ENCODE measurements around the gene TGFB1. TPM values are rescaled to one million over a fixed set of nuclear protein-coding genes. Genes with fewer than 3 reads are reported as not detected.

The TGFB1 gene
- polyA plus RNA-seq, 1 donor from 2014 or later, result not detected

DNA sequence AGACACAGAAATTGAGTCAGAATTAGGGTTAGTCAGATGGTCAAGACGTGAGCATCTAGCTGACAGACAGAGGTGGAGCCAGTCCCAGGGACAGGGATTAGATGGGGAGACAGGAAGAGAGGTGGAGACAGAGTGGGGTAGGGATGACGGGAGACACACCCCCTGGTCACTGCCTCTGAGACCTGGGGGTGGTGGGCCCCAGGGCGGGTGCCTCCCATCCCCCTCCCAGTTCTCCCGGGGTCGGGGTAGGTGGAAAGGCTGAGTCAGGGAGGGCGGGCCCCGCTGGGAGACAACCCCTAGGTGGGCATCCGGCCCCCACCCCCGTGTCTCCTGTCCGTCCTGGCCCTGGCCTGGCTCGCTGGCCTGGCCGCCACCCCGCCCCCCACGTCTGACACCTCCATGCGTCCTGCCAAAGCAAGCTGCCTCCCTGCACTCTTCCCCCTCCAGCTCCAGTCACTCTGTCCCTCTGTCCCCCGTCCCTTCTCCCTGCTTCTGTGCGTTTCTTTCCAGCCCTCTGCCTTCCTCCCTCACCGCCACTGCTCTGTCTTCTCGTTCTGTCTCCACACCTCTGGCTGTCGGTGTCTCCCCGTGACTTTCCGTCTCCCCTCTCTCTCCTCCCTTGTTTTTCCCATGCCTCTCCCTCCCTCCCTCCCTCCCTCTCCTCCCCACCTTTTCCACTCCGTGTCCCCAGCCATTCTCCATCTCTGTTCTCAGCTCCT is 28.6 kb downstream of the TGFB1 start:
- H3K4me3 ChIP-seq (ENCODE audit: low read length), result peak overlapping the region; percentile 59
- no peaks in the 10 kb centered on the region for H3K9me3 ChIP-seq (ENCODE audit: low read length)
- H3F3A ChIP-seq (ENCODE audit: insufficient read depth, low read length, poor library complexity, severe bottlenecking), result no peaks in the 10 kb centered on the region
- H3K36me3 ChIP-seq (ENCODE audit: insufficient read depth, low read length), result no peaks in the 10 kb centered on the region
- H3K4me2 ChIP-seq (ENCODE audit: low read length), result peak overlapping the region; percentile 25
- TF ChIP-seq TAF1 (IDR thresholded peaks at IDR 0.05; ENCODE audit: low read depth), result no peak
- TF ChIP-seq, protein P1, sequence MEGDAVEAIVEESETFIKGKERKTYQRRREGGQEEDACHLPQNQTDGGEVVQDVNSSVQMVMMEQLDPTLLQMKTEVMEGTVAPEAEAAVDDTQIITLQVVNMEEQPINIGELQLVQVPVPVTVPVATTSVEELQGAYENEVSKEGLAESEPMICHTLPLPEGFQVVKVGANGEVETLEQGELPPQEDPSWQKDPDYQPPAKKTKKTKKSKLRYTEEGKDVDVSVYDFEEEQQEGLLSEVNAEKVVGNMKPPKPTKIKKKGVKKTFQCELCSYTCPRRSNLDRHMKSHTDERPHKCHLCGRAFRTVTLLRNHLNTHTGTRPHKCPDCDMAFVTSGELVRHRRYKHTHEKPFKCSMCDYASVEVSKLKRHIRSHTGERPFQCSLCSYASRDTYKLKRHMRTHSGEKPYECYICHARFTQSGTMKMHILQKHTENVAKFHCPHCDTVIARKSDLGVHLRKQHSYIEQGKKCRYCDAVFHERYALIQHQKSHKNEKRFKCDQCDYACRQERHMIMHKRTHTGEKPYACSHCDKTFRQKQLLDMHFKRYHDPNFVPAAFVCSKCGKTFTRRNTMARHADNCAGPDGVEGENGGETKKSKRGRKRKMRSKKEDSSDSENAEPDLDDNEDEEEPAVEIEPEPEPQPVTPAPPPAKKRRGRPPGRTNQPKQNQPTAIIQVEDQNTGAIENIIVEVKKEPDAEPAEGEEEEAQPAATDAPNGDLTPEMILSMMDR (IDR thresholded peaks at IDR 0.05; ENCODE audit: poor library complexity, severe bottlenecking), result no peak
- TF ChIP-seq RAD21 (conservative IDR thresholded peaks at IDR 0.05), result no peak
- TF ChIP-seq, protein P2, sequence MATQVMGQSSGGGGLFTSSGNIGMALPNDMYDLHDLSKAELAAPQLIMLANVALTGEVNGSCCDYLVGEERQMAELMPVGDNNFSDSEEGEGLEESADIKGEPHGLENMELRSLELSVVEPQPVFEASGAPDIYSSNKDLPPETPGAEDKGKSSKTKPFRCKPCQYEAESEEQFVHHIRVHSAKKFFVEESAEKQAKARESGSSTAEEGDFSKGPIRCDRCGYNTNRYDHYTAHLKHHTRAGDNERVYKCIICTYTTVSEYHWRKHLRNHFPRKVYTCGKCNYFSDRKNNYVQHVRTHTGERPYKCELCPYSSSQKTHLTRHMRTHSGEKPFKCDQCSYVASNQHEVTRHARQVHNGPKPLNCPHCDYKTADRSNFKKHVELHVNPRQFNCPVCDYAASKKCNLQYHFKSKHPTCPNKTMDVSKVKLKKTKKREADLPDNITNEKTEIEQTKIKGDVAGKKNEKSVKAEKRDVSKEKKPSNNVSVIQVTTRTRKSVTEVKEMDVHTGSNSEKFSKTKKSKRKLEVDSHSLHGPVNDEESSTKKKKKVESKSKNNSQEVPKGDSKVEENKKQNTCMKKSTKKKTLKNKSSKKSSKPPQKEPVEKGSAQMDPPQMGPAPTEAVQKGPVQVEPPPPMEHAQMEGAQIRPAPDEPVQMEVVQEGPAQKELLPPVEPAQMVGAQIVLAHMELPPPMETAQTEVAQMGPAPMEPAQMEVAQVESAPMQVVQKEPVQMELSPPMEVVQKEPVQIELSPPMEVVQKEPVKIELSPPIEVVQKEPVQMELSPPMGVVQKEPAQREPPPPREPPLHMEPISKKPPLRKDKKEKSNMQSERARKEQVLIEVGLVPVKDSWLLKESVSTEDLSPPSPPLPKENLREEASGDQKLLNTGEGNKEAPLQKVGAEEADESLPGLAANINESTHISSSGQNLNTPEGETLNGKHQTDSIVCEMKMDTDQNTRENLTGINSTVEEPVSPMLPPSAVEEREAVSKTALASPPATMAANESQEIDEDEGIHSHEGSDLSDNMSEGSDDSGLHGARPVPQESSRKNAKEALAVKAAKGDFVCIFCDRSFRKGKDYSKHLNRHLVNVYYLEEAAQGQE (IDR thresholded peaks at IDR 0.05; ENCODE audit: borderline replicate concordance), result no peak
- no peak for TF ChIP-seq MXI1 (conservative IDR thresholded peaks at IDR 0.05; ENCODE audit: poor library complexity, severe bottlenecking)
- TF ChIP-seq SMC3 (conservative IDR thresholded peaks at IDR 0.05; ENCODE audit: poor library complexity), result no peak
- no peak for TF ChIP-seq EZH2 (IDR thresholded peaks at IDR 0.05; ENCODE audit: borderline replicate concordance, insufficient read depth, low read length, poor library complexity, severe bottlenecking)
- no peak for TF ChIP-seq EP300 (conservative IDR thresholded peaks at IDR 0.05; ENCODE audit: poor library complexity, severe bottlenecking)
- TF ChIP-seq POLR2AphosphoS5 (IDR thresholded peaks at IDR 0.05), result no peak
- H3K79me2 ChIP-seq (replicated peaks; ENCODE audit: insufficient read depth, low read length), result no peaks in the 10 kb centered on the region
- H3K27me3 ChIP-seq (ENCODE audit: insufficient read depth, low read depth, low read length), result no peaks in the 10 kb centered on the region
- H4K20me1 ChIP-seq (ENCODE audit: insufficient read depth), result no peaks in the 10 kb centered on the region
- H3K9me2 ChIP-seq (ENCODE audit: insufficient read depth, low read length), result no peaks in the 10 kb centered on the region
- peak overlapping the region; percentile 14 for H2AFZ ChIP-seq (ENCODE audit: low read depth, low read length)
- no peak overlapping the region for H3K27ac ChIP-seq (ENCODE audit: low read length)
- H3K9ac ChIP-seq (ENCODE audit: low read length), result peak overlapping the region; percentile 54

- Histone ChIP-seq H3K79me2 (replicated peaks; ENCODE audit: insufficient read depth, low read length) (no peaks in the 10 kb centered on the region), H3F3A (ENCODE audit: insufficient read depth, low read length, poor library complexity, severe bottlenecking) (no peaks in the 10 kb centered on the region), H2AFZ (ENCODE audit: low read depth, low read length) (no peak overlapping the region), H4K20me1 (ENCODE audit: insufficient read depth) (no peaks in the 10 kb centered on the region), H3K9ac (ENCODE audit: low read length) (no peak overlapping the region), H3K27ac (ENCODE audit: low read length) (no peak overlapping the region), H3K4me3 (ENCODE audit: low read length) (no peak overlapping the region), H3K9me3 (ENCODE audit: low read length) (no peaks in the 10 kb centered on the region), H3K36me3 (ENCODE audit: insufficient read depth, low read length) (no peaks in the 10 kb centered on the region), H3K9me2 (ENCODE audit: insufficient read depth, low read length) (no peaks in the 10 kb centered on the region), H3K4me2 (ENCODE audit: low read length) (no peak overlapping the region), H3K27me3 (ENCODE audit: insufficient read depth, low read depth, low read length) (no peaks in the 10 kb centered on the region)
- TF ChIP-seq MXI1 (conservative IDR thresholded peaks at IDR 0.05; ENCODE audit: poor library complexity, severe bottlenecking) (no peak), SMC3 (conservative IDR thresholded peaks at IDR 0.05; ENCODE audit: poor library complexity) (no peak), POLR2AphosphoS5 (IDR thresholded peaks at IDR 0.05) (no peak), TAF1 (IDR thresholded peaks at IDR 0.05; ENCODE audit: low read depth) (no peak), EP300 (conservative IDR thresholded peaks at IDR 0.05; ENCODE audit: poor library complexity, severe bottlenecking) (no peak), EZH2 (IDR thresholded peaks at IDR 0.05; ENCODE audit: borderline replicate concordance, insufficient read depth, low read length, poor library complexity, severe bottlenecking) (no peak), RAD21 (conservative IDR thresholded peaks at IDR 0.05) (no peak)
- TF ChIP-seq, protein P1 (IDR thresholded peaks at IDR 0.05; ENCODE audit: poor library complexity, severe bottlenecking), result no peak
- TF ChIP-seq, protein P2 (IDR thresholded peaks at IDR 0.05; ENCODE audit: borderline replicate concordance), result no peak
Observed at GRCh38 chr19:41324231-41324702, 29.5 kb downstream of the TGFB1 start.

Data from neural cell (in vitro differentiated cells).